Measurements from ENCODE around the gene NEDD4L.

NEDD4L gene

DNA sequence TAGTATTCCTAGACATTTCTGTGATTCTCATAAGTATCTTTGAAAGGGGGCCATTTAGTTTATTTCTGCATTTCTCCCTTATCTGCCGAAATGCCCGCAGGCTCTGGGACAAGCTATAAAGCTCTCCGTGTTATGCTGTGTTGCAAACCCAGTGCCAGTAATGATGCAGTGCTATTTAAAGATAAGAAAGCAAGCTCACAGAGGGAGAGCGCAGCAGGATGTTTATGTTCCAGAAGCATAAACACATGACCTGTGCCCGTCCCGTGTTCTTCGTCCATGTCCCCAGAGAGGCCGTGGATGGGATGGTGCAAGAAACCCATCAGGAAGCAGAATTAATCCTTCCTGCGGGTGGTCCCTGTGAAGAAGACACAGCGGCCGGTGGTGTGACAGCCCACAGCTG lies 99.4 kb downstream of the NEDD4L start:
- Histone ChIP-seq H3K27ac (ENCODE audit: extremely low read depth, low read depth, low read length) (peak overlapping the region; percentile 38; the same call in 1 of the 2 replicates), H3K4me1 (ENCODE audit: control insufficient read depth, insufficient read depth, low read length) (peaks cover 5% of the 10 kb centered on the region; the same call in 1 of the 2 replicates), H3K36me3 (ENCODE audit: control insufficient read depth in 2 of 2, insufficient read depth in 1 of 2, low read length in 2 of 2) (no peaks in the 10 kb centered on the region), H3K9me3 (ENCODE audit: control insufficient read depth, insufficient read depth, low read depth, low read length) (no peaks in the 10 kb centered on the region), H3K4me3 (ENCODE audit: low read depth, low read length) (no peak overlapping the region)
- ChIA-PET POLR2A (no interaction called here), CTCF (interaction anchor here (0.6 to 1.4 kb wide), 7 partner anchors 9 to 261 kb away, joined by 3 to 8 read pairs (median 4); partner anchors contain the start of gene NEDD4L)
- no peak for TF ChIP-seq ZNF354C (tag by site-specific recombination; IDR thresholded peaks at IDR 0.05; ENCODE audit: borderline replicate concordance, low read depth)
- TF ChIP-seq BCL11B (tag by site-specific recombination; IDR thresholded peaks at IDR 0.05; ENCODE audit: low read depth): peak; percentile 92
- TF ChIP-seq, protein P1, sequence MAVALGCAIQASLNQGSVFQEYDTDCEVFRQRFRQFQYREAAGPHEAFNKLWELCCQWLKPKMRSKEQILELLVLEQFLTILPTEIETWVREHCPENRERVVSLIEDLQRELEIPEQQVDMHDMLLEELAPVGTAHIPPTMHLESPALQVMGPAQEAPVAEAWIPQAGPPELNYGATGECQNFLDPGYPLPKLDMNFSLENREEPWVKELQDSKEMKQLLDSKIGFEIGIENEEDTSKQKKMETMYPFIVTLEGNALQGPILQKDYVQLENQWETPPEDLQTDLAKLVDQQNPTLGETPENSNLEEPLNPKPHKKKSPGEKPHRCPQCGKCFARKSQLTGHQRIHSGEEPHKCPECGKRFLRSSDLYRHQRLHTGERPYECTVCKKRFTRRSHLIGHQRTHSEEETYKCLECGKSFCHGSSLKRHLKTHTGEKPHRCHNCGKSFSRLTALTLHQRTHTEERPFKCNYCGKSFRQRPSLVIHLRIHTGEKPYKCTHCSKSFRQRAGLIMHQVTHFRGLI (tag by site-specific recombination; IDR thresholded peaks at IDR 0.05): peak; percentile 33; the same call in 1 of the 2 replicates
- TF ChIP-seq ZNF76 (tag by site-specific recombination; IDR thresholded peaks at IDR 0.05; ENCODE audit: borderline replicate concordance, low read depth): no peak
- TF ChIP-seq ZNF510 (tag by site-specific recombination; IDR thresholded peaks at IDR 0.05; ENCODE audit: insufficient replicate concordance): peak; percentile 22
- TF ChIP-seq KLF7 (tag by site-specific recombination; IDR thresholded peaks at IDR 0.05; ENCODE audit: borderline replicate concordance): peak; percentile 66; the same call in 1 of the 2 replicates
- TF ChIP-seq, protein P2, sequence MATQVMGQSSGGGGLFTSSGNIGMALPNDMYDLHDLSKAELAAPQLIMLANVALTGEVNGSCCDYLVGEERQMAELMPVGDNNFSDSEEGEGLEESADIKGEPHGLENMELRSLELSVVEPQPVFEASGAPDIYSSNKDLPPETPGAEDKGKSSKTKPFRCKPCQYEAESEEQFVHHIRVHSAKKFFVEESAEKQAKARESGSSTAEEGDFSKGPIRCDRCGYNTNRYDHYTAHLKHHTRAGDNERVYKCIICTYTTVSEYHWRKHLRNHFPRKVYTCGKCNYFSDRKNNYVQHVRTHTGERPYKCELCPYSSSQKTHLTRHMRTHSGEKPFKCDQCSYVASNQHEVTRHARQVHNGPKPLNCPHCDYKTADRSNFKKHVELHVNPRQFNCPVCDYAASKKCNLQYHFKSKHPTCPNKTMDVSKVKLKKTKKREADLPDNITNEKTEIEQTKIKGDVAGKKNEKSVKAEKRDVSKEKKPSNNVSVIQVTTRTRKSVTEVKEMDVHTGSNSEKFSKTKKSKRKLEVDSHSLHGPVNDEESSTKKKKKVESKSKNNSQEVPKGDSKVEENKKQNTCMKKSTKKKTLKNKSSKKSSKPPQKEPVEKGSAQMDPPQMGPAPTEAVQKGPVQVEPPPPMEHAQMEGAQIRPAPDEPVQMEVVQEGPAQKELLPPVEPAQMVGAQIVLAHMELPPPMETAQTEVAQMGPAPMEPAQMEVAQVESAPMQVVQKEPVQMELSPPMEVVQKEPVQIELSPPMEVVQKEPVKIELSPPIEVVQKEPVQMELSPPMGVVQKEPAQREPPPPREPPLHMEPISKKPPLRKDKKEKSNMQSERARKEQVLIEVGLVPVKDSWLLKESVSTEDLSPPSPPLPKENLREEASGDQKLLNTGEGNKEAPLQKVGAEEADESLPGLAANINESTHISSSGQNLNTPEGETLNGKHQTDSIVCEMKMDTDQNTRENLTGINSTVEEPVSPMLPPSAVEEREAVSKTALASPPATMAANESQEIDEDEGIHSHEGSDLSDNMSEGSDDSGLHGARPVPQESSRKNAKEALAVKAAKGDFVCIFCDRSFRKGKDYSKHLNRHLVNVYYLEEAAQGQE (tag by site-specific recombination; IDR thresholded peaks at IDR 0.05): 0 out of 2 replicates have a peak, but pooled peaks have one; percentile 32
- TF ChIP-seq ZBTB8A (tag by site-specific recombination; IDR thresholded peaks at IDR 0.05): peak; percentile 64
- TF ChIP-seq, protein P3, sequence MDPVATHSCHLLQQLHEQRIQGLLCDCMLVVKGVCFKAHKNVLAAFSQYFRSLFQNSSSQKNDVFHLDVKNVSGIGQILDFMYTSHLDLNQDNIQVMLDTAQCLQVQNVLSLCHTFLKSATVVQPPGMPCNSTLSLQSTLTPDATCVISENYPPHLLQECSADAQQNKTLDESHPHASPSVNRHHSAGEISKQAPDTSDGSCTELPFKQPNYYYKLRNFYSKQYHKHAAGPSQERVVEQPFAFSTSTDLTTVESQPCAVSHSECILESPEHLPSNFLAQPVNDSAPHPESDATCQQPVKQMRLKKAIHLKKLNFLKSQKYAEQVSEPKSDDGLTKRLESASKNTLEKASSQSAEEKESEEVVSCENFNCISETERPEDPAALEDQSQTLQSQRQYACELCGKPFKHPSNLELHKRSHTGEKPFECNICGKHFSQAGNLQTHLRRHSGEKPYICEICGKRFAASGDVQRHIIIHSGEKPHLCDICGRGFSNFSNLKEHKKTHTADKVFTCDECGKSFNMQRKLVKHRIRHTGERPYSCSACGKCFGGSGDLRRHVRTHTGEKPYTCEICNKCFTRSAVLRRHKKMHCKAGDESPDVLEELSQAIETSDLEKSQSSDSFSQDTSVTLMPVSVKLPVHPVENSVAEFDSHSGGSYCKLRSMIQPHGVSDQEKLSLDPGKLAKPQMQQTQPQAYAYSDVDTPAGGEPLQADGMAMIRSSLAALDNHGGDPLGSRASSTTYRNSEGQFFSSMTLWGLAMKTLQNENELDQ (tag by site-specific recombination; IDR thresholded peaks at IDR 0.05; ENCODE audit: low read depth): 0 out of 2 replicates have a peak, but pooled peaks have one; percentile 58
- TF ChIP-seq, protein P4, sequence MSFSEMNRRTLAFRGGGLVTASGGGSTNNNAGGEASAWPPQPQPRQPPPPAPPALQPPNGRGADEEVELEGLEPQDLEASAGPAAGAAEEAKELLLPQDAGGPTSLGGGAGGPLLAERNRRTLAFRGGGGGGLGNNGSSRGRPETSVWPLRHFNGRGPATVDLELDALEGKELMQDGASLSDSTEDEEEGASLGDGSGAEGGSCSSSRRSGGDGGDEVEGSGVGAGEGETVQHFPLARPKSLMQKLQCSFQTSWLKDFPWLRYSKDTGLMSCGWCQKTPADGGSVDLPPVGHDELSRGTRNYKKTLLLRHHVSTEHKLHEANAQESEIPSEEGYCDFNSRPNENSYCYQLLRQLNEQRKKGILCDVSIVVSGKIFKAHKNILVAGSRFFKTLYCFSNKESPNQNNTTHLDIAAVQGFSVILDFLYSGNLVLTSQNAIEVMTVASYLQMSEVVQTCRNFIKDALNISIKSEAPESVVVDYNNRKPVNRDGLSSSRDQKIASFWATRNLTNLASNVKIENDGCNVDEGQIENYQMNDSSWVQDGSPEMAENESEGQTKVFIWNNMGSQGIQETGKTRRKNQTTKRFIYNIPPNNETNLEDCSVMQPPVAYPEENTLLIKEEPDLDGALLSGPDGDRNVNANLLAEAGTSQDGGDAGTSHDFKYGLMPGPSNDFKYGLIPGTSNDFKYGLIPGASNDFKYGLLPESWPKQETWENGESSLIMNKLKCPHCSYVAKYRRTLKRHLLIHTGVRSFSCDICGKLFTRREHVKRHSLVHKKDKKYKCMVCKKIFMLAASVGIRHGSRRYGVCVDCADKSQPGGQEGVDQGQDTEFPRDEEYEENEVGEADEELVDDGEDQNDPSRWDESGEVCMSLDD (tag by site-specific recombination; IDR thresholded peaks at IDR 0.05): no peak
- no peak for TF ChIP-seq ZNF239 (tag by site-specific recombination; IDR thresholded peaks at IDR 0.05)
- no peak for TF ChIP-seq ZNF677 (tag by site-specific recombination; IDR thresholded peaks at IDR 0.05)
- peak; percentile 86 for TF ChIP-seq GFI1B (tag by site-specific recombination; IDR thresholded peaks at IDR 0.05)
- TF ChIP-seq ZNF501 (tag by site-specific recombination; IDR thresholded peaks at IDR 0.05): peak; percentile 73; the same call in 1 of the 2 replicates
- TF ChIP-seq, protein P5, sequence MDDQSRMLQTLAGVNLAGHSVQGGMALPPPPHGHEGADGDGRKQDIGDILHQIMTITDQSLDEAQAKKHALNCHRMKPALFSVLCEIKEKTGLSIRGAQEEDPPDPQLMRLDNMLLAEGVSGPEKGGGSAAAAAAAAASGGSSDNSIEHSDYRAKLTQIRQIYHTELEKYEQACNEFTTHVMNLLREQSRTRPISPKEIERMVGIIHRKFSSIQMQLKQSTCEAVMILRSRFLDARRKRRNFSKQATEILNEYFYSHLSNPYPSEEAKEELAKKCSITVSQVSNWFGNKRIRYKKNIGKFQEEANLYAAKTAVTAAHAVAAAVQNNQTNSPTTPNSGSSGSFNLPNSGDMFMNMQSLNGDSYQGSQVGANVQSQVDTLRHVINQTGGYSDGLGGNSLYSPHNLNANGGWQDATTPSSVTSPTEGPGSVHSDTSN (CRISPR knock-in tag; IDR thresholded peaks at IDR 0.05): no peak
- TF ChIP-seq KLF9 (tag by site-specific recombination; IDR thresholded peaks at IDR 0.05; ENCODE audit: low read depth): no peak
- TF ChIP-seq ZNF529 (tag by site-specific recombination; IDR thresholded peaks at IDR 0.05; ENCODE audit: insufficient replicate concordance): no peak
- peak; percentile 99 for TF ChIP-seq ZNF843 (tag by site-specific recombination; IDR thresholded peaks at IDR 0.05)
- peak; percentile 99 for TF ChIP-seq IKZF3 (tag by site-specific recombination; IDR thresholded peaks at IDR 0.05)
- TF ChIP-seq ZNF707 (tag by site-specific recombination; IDR thresholded peaks at IDR 0.05): no peak
- no peak for TF ChIP-seq ZNF211 (tag by site-specific recombination; IDR thresholded peaks at IDR 0.05; ENCODE audit: low read depth)
- peak; percentile 37; the same call in 1 of the 2 replicates for TF ChIP-seq ZNF558 (tag by site-specific recombination; IDR thresholded peaks at IDR 0.05)
- TF ChIP-seq ZSCAN30 (tag by site-specific recombination; IDR thresholded peaks at IDR 0.05): peak; percentile 94
- TF ChIP-seq GLIS1 (tag by site-specific recombination; IDR thresholded peaks at IDR 0.05): peak; percentile 72
- TF ChIP-seq SALL2 (tag by site-specific recombination; IDR thresholded peaks at IDR 0.05; ENCODE audit: borderline replicate concordance): no peak
- no peak for TF ChIP-seq ZNF311 (tag by site-specific recombination; IDR thresholded peaks at IDR 0.05; ENCODE audit: borderline replicate concordance)
- TF ChIP-seq WT1 (tag by site-specific recombination; IDR thresholded peaks at IDR 0.05): no peak
